ENCODE results near the gene HOXD3. TPM values are rescaled to one million over a fixed set of nuclear protein-coding genes. Genes with fewer than 3 reads are reported as not detected.

The HOXD3 gene
- total RNA-seq, 8 experiments from 2014 or later: 8.9 to 47.6 (median 22.3) TPM

- 20 to 100% (median 68%) methylated on average over 3 to 15 of the region's 34 CpGs; no CpG with 5 or more reads in 2 of the 10 experiments for WGBS, 10 experiments
- ATAC-seq (replicated peaks in 6 of 8): no peak
- in situ Hi-C loops (cut with MboI; ENCODE audit: low pct_unique_long_range_greater_than_20kb in 2 of 9, low sequenced_read_pairs in 9 of 9, unreplicated experiment in 9 of 9): loop anchor here in 8 of 9 experiments (10.0 to 25.0 kb wide), 7 partner anchors 510 to 1638 kb away; no protein-coding TSS in a partner anchor
- no peak overlapping the region for H3K27ac ChIP-seq
- peak overlapping the region; percentile 52 to 93 (median 76) for H3K4me3 ChIP-seq
- peaks cover 16 to 21% of the 10 kb centered on the region in 2 donors for H3K4me1 ChIP-seq (replicated peaks in 1 of 2)
Observed at GRCh38 chr2:176124110-176124946, 32.8 kb upstream of the HOXD3 start.

GRCh38 chr2:176124947-176125771, 31.9 kb upstream of the HOXD3 start:
- WGBS, 10 experiments: 61 to 100% (median 91%) methylated on average over 2 to 4 of the region's 9 CpGs; no CpG with 5 or more reads in 6 of the 10 experiments
- Histone ChIP-seq H3K27ac (no peak overlapping the region), H3K4me1 (replicated peaks in 1 of 2) (peaks cover 16 to 21% of the 10 kb centered on the region in 2 donors), H3K4me3 (peak overlapping the region in 1 of 5 donors; percentile 93)
- ATAC-seq (replicated peaks in 6 of 8): no peak
- in situ Hi-C loops (cut with MboI; ENCODE audit: low pct_unique_long_range_greater_than_20kb in 2 of 9, low sequenced_read_pairs in 9 of 9, unreplicated experiment in 9 of 9): loop anchor here (5.0 to 25.0 kb wide), 14 partner anchors 337 to 1637 kb away; no protein-coding TSS in a partner anchor

GRCh38 chr2:176125772-176126054, 31.4 kb upstream of the HOXD3 start:
- no peak for ATAC-seq (replicated peaks in 6 of 8)
- no peak overlapping the region for H3K27ac ChIP-seq
- 58 to 100% (median 75%) methylated on average over 1 to 5 of the region's 6 CpGs; no CpG with 5 or more reads in 2 of the 10 experiments for WGBS, 10 experiments
- in situ Hi-C loops (cut with MboI; ENCODE audit: low pct_unique_long_range_greater_than_20kb in 2 of 9, low sequenced_read_pairs in 9 of 9, unreplicated experiment in 9 of 9): loop anchor here (5.0 to 25.0 kb wide), 14 partner anchors 337 to 1637 kb away; no protein-coding TSS in a partner anchor
- H3K4me3 ChIP-seq: no peak overlapping the region
- peaks cover 16 to 21% of the 10 kb centered on the region in 2 donors for H3K4me1 ChIP-seq (replicated peaks in 1 of 2)

GRCh38 chr2:176126929-176127773, 30.0 kb upstream of the HOXD3 start:
- 1 to 17% (median 9%) methylated on average over 10 to 13 of the region's 13 CpGs for WGBS, 10 experiments
- H3K4me1 ChIP-seq (replicated peaks in 1 of 2): peaks cover 16 to 21% of the 10 kb centered on the region in 2 donors
- in situ Hi-C loops (cut with MboI; ENCODE audit: low pct_unique_long_range_greater_than_20kb in 2 of 9, low sequenced_read_pairs in 9 of 9, unreplicated experiment in 9 of 9): loop anchor here (5.0 to 25.0 kb wide), 14 partner anchors 335 to 1635 kb away; no protein-coding TSS in a partner anchor
- H3K4me3 ChIP-seq: peak overlapping the region; percentile 55 to 99 (median 80)
- H3K27ac ChIP-seq: no peak overlapping the region
- no peak for ATAC-seq (replicated peaks in 6 of 8)

- 0 to 88% (median 39%) methylated on average over 1 to 4 of the region's 4 CpGs; no CpG with 5 or more reads in 3 of the 10 experiments for WGBS, 10 experiments
- in situ Hi-C loops (cut with MboI; ENCODE audit: low pct_unique_long_range_greater_than_20kb in 2 of 9, low sequenced_read_pairs in 9 of 9, unreplicated experiment in 9 of 9): loop anchor here (5.0 to 25.0 kb wide), 14 partner anchors 335 to 1635 kb away; no protein-coding TSS in a partner anchor
- peak overlapping the region; percentile 55 to 99 (median 80) for H3K4me3 ChIP-seq
- peak overlapping the region; percentile 94 to 100 for H3K27ac ChIP-seq
- no peak for ATAC-seq (replicated peaks in 6 of 8)
- peaks cover 16 to 22% of the 10 kb centered on the region in 2 donors for H3K4me1 ChIP-seq (replicated peaks in 1 of 2)
Observed at GRCh38 chr2:176127774-176128072, 29.4 kb upstream of the HOXD3 start.

GRCh38 chr2:176128172-176128981, 28.7 kb upstream of the HOXD3 start:
- H3K4me3 ChIP-seq: peak overlapping the region; percentile 55 to 99 (median 80)
- peak; percentile 2 to 38 (median 17) for ATAC-seq (replicated peaks in 6 of 8)
- in situ Hi-C loops (cut with MboI; ENCODE audit: low pct_unique_long_range_greater_than_20kb in 2 of 9, low sequenced_read_pairs in 9 of 9, unreplicated experiment in 9 of 9): loop anchor here (5.0 to 25.0 kb wide), 14 partner anchors 334 to 1634 kb away; no protein-coding TSS in a partner anchor
- 0 to 77% (median 9%) methylated on average over 1 to 19 of the region's 49 CpGs for WGBS, 10 experiments
- H3K27ac ChIP-seq: peak overlapping the region; percentile 94 to 100
- peaks cover 19 to 28% of the 10 kb centered on the region in 2 donors for H3K4me1 ChIP-seq (replicated peaks in 1 of 2)

GRCh38 chr2:176128982-176129796, 27.9 kb upstream of the HOXD3 start, which contains the start of gene HOXD8:
Gene HOXD8 (plus strand): TSS chr2:176129705. CDS start chr2:176130367, 662 bp downstream.
- in situ Hi-C loops (cut with MboI; ENCODE audit: low pct_unique_long_range_greater_than_20kb in 2 of 9, low sequenced_read_pairs in 9 of 9, unreplicated experiment in 9 of 9): loop anchor here (5.0 to 25.0 kb wide), 14 partner anchors 333 to 1633 kb away; no protein-coding TSS in a partner anchor
- H3K27ac ChIP-seq: peak within 1 kb of the TSS; percentile 94 to 100
- H3K4me1 ChIP-seq (replicated peaks in 1 of 2): peaks cover 26 to 29% of the 10 kb centered on the region in 2 donors
- ATAC-seq (replicated peaks in 6 of 8): peak; percentile 24 to 62 (median 54)
- 0 to 30% (median 1%) methylated on average over 2 to 25 of the region's 64 CpGs; no CpG with 5 or more reads in 3 of the 10 experiments for WGBS, 10 experiments
- H3K4me3 ChIP-seq: peak within 1 kb of the TSS; percentile 55 to 99 (median 80)

GRCh38 chr2:176129813-176130146, 27.3 kb upstream of the HOXD3 start:
- 0% methylated on average over 4 of the region's 43 CpGs; no CpG with 5 or more reads in 9 of the 10 experiments for WGBS, 10 experiments
- H3K4me1 ChIP-seq (replicated peaks in 1 of 2): peaks cover 30 to 35% of the 10 kb centered on the region in 2 donors
- peak in 7 of 8 experiments; percentile 29 to 67 (median 42) for ATAC-seq (replicated peaks in 6 of 8)
- in situ Hi-C loops (cut with MboI; ENCODE audit: low pct_unique_long_range_greater_than_20kb in 2 of 9, low sequenced_read_pairs in 9 of 9, unreplicated experiment in 9 of 9): loop anchor here (5.0 to 25.0 kb wide), 14 partner anchors 333 to 1633 kb away; no protein-coding TSS in a partner anchor
- peak overlapping the region; percentile 94 to 100 for H3K27ac ChIP-seq
- peak overlapping the region; percentile 55 to 99 (median 80) for H3K4me3 ChIP-seq

GRCh38 chr2:176130147-176130956, 26.8 kb upstream of the HOXD3 start:
- peak overlapping the region; percentile 94 to 100 for H3K27ac ChIP-seq
- peak overlapping the region; percentile 55 to 99 (median 80) for H3K4me3 ChIP-seq
- in situ Hi-C loops (cut with MboI; ENCODE audit: low pct_unique_long_range_greater_than_20kb in 2 of 9, low sequenced_read_pairs in 9 of 9, unreplicated experiment in 9 of 9): loop anchor here (10.0 to 25.0 kb wide), 9 partner anchors 332 to 1632 kb away; no protein-coding TSS in a partner anchor

More at GRCh38 chr2:176130147-176130956, 26.8 kb upstream of the HOXD3 start:
- ATAC-seq (replicated peaks in 6 of 8): peak; percentile 39 to 70 (median 64)
- 0 to 3% (median 0%) methylated on average over 1 to 5 of the region's 100 CpGs; no CpG with 5 or more reads in 6 of the 10 experiments for WGBS, 10 experiments
- peaks cover 36 to 40% of the 10 kb centered on the region in 2 donors for H3K4me1 ChIP-seq (replicated peaks in 1 of 2)
